IMR-90 (cell line): ENCODE measurements around the gene HERC5. TPM values are rescaled to one million over a fixed set of nuclear protein-coding genes. Genes with fewer than 3 reads are reported as not detected.

Experiments used
- ATAC-seq: fragments of 200-7000 bp; cut with Tn5 transposase; 2 replicates; pipeline ENCODE4 v1.9.1; 2020; ENCODE audit warnings: low read depth, mild to moderate bottlenecking, moderate library complexity
- BruUV-seq: library from RNA; stranded (reverse); fragments of 400-500 nt; replicated peaks from 2 replicates; lab custom pipeline; 2021; lab: Mats Ljungman, UMichigan
- CTCF ChIA-PET: fragments of 300-600 bp; formaldehyde crosslinking; extraction: SDS; loops from one replicate; lab custom pipeline; 2021; ENCODE audit warnings: antibody characterized with exemption; lab: Yijun Ruan, JAX
- POLR2A ChIA-PET: fragments of 300-600 bp; sonication (Branson Sonifier 250); formaldehyde crosslinking; loops from one replicate; lab custom pipeline; 2022; ENCODE audit warnings: antibody characterized with exemption; ENCODE audit not compliant: unreplicated experiment; lab: Charles Lee
- DNase-seq: peaks from one replicate; pipeline ENCODE4 v3.0.0; 2013
- H2AFZ ChIP-seq: replicated peaks from 2 replicates; pipeline ENCODE3; 2013; ENCODE audit warnings: low read length, mild to moderate bottlenecking; ENCODE audit not compliant: poor library complexity
- H2AK5ac ChIP-seq: 2 replicates; pipeline ENCODE4 v1.6.1; 2013; ENCODE audit warnings: low read depth, low read length, inconsistent platforms
- H2AK9ac ChIP-seq: replicated peaks from 2 replicates; pipeline ENCODE3; 2013; ENCODE audit warnings: mild to moderate bottlenecking, low read depth, low read length, moderate library complexity; ENCODE audit not compliant: poor library complexity
- H2BK120ac ChIP-seq: 2 replicates; pipeline ENCODE4 v1.6.1; 2013; ENCODE audit warnings: low read depth, low read length, inconsistent platforms
- H2BK15ac ChIP-seq: 3 replicates; pipeline ENCODE4 v1.6.1; 2013; ENCODE audit warnings: low read depth, low read length, inconsistent platforms
- H2BK20ac ChIP-seq: 2 replicates; pipeline ENCODE4 v1.6.1; 2013; ENCODE audit warnings: low read depth, mild to moderate bottlenecking, inconsistent platforms, low read length, moderate library complexity
- H2BK5ac ChIP-seq: 2 replicates; pipeline ENCODE4 v1.6.1; 2013; ENCODE audit warnings: mild to moderate bottlenecking, low read depth, low read length, inconsistent platforms; ENCODE audit not compliant: poor library complexity, severe bottlenecking
- H3K14ac ChIP-seq: replicated peaks from 2 replicates; pipeline ENCODE4 v1.6.1; 2013; ENCODE audit warnings: low read depth, low read length, inconsistent platforms
- H3K18ac ChIP-seq: 2 replicates; pipeline ENCODE4 v1.6.1; 2013; ENCODE audit warnings: low read depth, low read length, control low read depth
- H3K23ac ChIP-seq: 2 replicates; pipeline ENCODE4 v1.6.1; 2013; ENCODE audit warnings: low read depth, low read length, inconsistent platforms
- H3K27ac ChIP-seq: 2 replicates; pipeline ENCODE4 v1.5.1; 2013; ENCODE audit warnings: mild to moderate bottlenecking, control low read depth, low read length; ENCODE audit not compliant: insufficient read depth
- H3K27me3 ChIP-seq: 2 replicates; pipeline ENCODE4 v1.6.1; 2013; ENCODE audit warnings: low read length; ENCODE audit not compliant: control insufficient read depth, insufficient read depth
- H3K36me3 ChIP-seq: 2 replicates; pipeline ENCODE4 v1.6.1; 2013; ENCODE audit warnings: low read length, mixed read lengths; ENCODE audit not compliant: control insufficient read depth, insufficient read depth
- H3K4ac ChIP-seq: 2 replicates; pipeline ENCODE4 v1.6.1; 2013; ENCODE audit warnings: low read depth, low read length, inconsistent platforms
- H3K4me1 ChIP-seq: 2 replicates; pipeline ENCODE4 v1.6.1; 2013; ENCODE audit warnings: low read length, mixed read lengths; ENCODE audit not compliant: control insufficient read depth, insufficient read depth
- H3K4me2 ChIP-seq: 2 replicates; pipeline ENCODE4 v1.6.1; 2013; ENCODE audit warnings: low read depth, mild to moderate bottlenecking, control low read depth, low read length, moderate library complexity
- H3K4me3 ChIP-seq: 2 replicates; pipeline ENCODE4 v1.5.1; 2013; ENCODE audit warnings: low read depth, mild to moderate bottlenecking, control low read depth, low read length, moderate library complexity; ENCODE audit not compliant: insufficient read depth
- H3K56ac ChIP-seq: 2 replicates; pipeline ENCODE4 v1.6.1; 2013; ENCODE audit warnings: low read length, inconsistent platforms; ENCODE audit not compliant: insufficient read depth; ENCODE audit errors: extremely low read depth
- H3K79me1 ChIP-seq, 2 experiments: 2 replicates each; pipeline ENCODE4 v1.6.1; 2013; ENCODE audit warnings: low read length in 2 of 2, inconsistent platforms in 1 of 2, low read depth in 1 of 2
- H3K9ac ChIP-seq: 2 replicates; pipeline ENCODE4 v1.6.1; 2013; ENCODE audit warnings: low read depth, low read length, control low read depth
- H3K9me1 ChIP-seq: 2 replicates; pipeline ENCODE4 v1.6.1; 2013; ENCODE audit warnings: low read length, inconsistent platforms; ENCODE audit not compliant: insufficient read depth
- H3K9me3 ChIP-seq: 2 replicates; pipeline ENCODE4 v1.6.1; 2013; ENCODE audit warnings: low read length; ENCODE audit not compliant: control insufficient read depth, insufficient read depth
- H4K20me1 ChIP-seq: 2 replicates; pipeline ENCODE4 v1.6.1; 2013; ENCODE audit warnings: low read length, inconsistent platforms; ENCODE audit not compliant: insufficient read depth
- H4K5ac ChIP-seq: 2 replicates; pipeline ENCODE4 v1.6.1; 2013; ENCODE audit warnings: mild to moderate bottlenecking, low read depth, low read length, control low read depth
- H4K8ac ChIP-seq, 2 experiments: 2 replicates each; pipeline ENCODE4 v1.6.1; 2013; ENCODE audit warnings: low read depth in 2 of 2, low read length in 2 of 2, control low read depth in 1 of 2, inconsistent platforms in 1 of 2
- H4K91ac ChIP-seq: 2 replicates; pipeline ENCODE4 v1.6.1; 2013; ENCODE audit warnings: low read depth, low read length, inconsistent platforms; ENCODE audit not compliant: insufficient read depth
- BHLHE40 ChIP-seq: fragments of 150-350 bp; IDR thresholded peaks from 2 replicates; pipeline ENCODE4 v1.6.1; 2016; ENCODE audit warnings: mild to moderate bottlenecking, low read depth, low read length
- CHD1 ChIP-seq: IDR thresholded peaks from 2 replicates; pipeline ENCODE4 v1.6.1; 2012; ENCODE audit warnings: low read depth, low read length, improper control_type of control experiment
- MAFK ChIP-seq: IDR thresholded peaks from 2 replicates; pipeline ENCODE4 v1.6.1; 2012; ENCODE audit warnings: low read depth, low read length, improper control_type of control experiment
- NFE2L2 ChIP-seq: fragments of 150-350 bp; IDR thresholded peaks from 2 replicates; pipeline ENCODE4 v1.6.1; 2016; ENCODE audit warnings: low read depth, mild to moderate bottlenecking, low read length
- POLR2A ChIP-seq: IDR thresholded peaks from 2 replicates; pipeline ENCODE4 v1.6.1; 2012; ENCODE audit warnings: mild to moderate bottlenecking, low read depth, low read length
- RCOR1 ChIP-seq: IDR thresholded peaks from 2 replicates; pipeline ENCODE4 v1.6.1; 2012; ENCODE audit warnings: mild to moderate bottlenecking, low read length, improper control_type of control experiment; ENCODE audit not compliant: insufficient replicate concordance
- WGBS, 2 experiments: methylation state at CpG; one replicate each; pipeline versions ENCODE4 v1.1.5 to v1.1.7; 2013; ENCODE audit warnings: missing lambda C conversion rate in 2 of 2; ENCODE audit not compliant: insufficient read length in 1 of 2; ENCODE audit errors: extremely low coverage in 2 of 2; 5-methylcytosine and 5-hydroxymethylcytosine counted together
- dilution Hi-C: fragments of 300-500 bp; cut with HindIII; formaldehyde crosslinking; loops from one replicate; pipeline ENCODE4 v1.14.3; 2018; ENCODE audit warnings: low sequenced_read_pairs; ENCODE audit not compliant: unreplicated experiment
- in situ Hi-C: fragments of 300-500 bp; cut with MboI; formaldehyde crosslinking; loops from 3 replicates; pipeline ENCODE4 v1.14.3; 2019; ENCODE audit warnings: low sequenced_read_pairs, inconsistent platforms, mixed read lengths
- intact Hi-C: fragments of 100-400 bp; cut with micrococcal nuclease; formaldehyde crosslinking; loops from 2 replicates; pipeline ENCODE4 v1.10.0; 2022
- polyA plus RNA-seq, 3 experiments: library from polyadenylated mRNA; depleted of rRNA; stranded (reverse); fragments of >200 nt; gene quantifications; 2 replicates each; pipeline ENCODE4 v1.2.3, GENCODE V29; 2012; ENCODE audit warnings: low replicate concordance in 1 of 3
- total RNA-seq: library from RNA; depleted of rRNA; stranded (reverse); fragments of >200 nt; gene quantifications from 2 replicates; pipeline ENCODE4 v1.2.3, GENCODE V29; 2012

The HERC5 gene
- total and polyA plus RNA-seq, 2 of the 4 experiments (the other 2 are of a cell fraction), result under 0.01 TPM; not detected in 1

DNA sequence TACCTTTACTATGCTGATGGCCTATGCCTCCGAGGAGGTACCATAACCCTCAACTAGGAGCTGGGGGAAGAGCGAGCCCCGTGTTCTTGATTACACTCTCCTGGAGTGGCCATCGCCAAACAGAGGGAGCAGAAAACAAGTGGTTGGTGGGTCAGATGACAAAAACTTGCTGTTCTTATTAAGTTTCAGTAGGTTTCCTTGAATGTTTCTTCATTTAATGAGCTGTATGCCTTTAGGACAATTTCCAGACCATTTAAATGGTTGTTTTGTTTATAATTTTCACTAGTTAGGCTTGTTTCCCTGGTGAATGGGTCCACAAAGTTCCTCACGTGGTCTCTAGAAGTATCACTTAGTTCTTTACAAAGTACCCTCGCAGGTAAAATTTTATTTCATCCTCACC lies 62.0 kb downstream of the HERC5 start:
- CTCF ChIA-PET, result no interaction called here
- Histone ChIP-seq H3K27me3 (no peaks in the 10 kb centered on the region), H3K23ac (no peak overlapping the region), H3K56ac (no peak overlapping the region), H3K14ac (no peak overlapping the region), H3K4me3 (no peak overlapping the region), H3K18ac (no peak overlapping the region), H2AK9ac (no peak overlapping the region), H2BK15ac (no peak overlapping the region), H3K4me2 (no peak overlapping the region), H3K9me3 (no peaks in the 10 kb centered on the region), H2AK5ac (no peak overlapping the region), H3K27ac (no peak overlapping the region), H3K36me3 (peaks cover 7% of the 10 kb centered on the region), H2BK5ac (no peak overlapping the region), H3K9ac (no peak overlapping the region), H3K79me1 (peaks cover 2 to 24% of the 10 kb centered on the region in 2 experiments; a peak in 3 of 4 replicates), H2AFZ (no peak overlapping the region), H2BK20ac (no peak overlapping the region), H3K4me1 (no peaks in the 10 kb centered on the region), H4K8ac (no peak overlapping the region), H3K4ac (no peak overlapping the region), H4K91ac (no peak overlapping the region), H3K9me1 (no peaks in the 10 kb centered on the region), H2BK120ac (no peak overlapping the region), H4K5ac (no peak overlapping the region), H4K20me1 (peaks cover 8% of the 10 kb centered on the region; the same call in 1 of the 2 replicates)
- BruUV-seq, result no TSS peak
- DNase-seq (no peak), ATAC-seq (no peak)
- WGBS, 2 experiments, result no CpG with 5 or more reads among the region's 6 CpGs
- POLR2A ChIA-PET, result no interaction called here
- TF ChIP-seq POLR2A, result no peak
- TF ChIP-seq NFE2L2, result no peak
- no peak for TF ChIP-seq BHLHE40
- TF ChIP-seq MAFK, result no peak
- TF ChIP-seq RCOR1, result no peak
- TF ChIP-seq CHD1, result no peak
- in situ Hi-C loops (loop anchor here (5.0 to 10.0 kb wide), 4 partner anchors 144 to 487 kb away; partner anchors contain the start of genes HERC6 and PPM1K), dilution Hi-C loops (loop anchor here (25.0 kb wide), 1 partner anchor 282 kb away; no protein-coding TSS in a partner anchor), intact Hi-C loops (loop anchor here (5.0 kb wide), 2 partner anchors 462 to 487 kb away; no protein-coding TSS in a partner anchor)
